ENCODE results near the gene HOXB3. TPM values are rescaled to one million over a fixed set of nuclear protein-coding genes. Genes with fewer than 3 reads are reported as not detected.
A peak's percentile ranks its signal among the peaks of the same experiment; 100 is the strongest.

Gene HOXB3
- polyA plus RNA-seq, 1 of the 3 experiments (the other 2 are of a cell fraction), result 0.46 TPM

DNA sequence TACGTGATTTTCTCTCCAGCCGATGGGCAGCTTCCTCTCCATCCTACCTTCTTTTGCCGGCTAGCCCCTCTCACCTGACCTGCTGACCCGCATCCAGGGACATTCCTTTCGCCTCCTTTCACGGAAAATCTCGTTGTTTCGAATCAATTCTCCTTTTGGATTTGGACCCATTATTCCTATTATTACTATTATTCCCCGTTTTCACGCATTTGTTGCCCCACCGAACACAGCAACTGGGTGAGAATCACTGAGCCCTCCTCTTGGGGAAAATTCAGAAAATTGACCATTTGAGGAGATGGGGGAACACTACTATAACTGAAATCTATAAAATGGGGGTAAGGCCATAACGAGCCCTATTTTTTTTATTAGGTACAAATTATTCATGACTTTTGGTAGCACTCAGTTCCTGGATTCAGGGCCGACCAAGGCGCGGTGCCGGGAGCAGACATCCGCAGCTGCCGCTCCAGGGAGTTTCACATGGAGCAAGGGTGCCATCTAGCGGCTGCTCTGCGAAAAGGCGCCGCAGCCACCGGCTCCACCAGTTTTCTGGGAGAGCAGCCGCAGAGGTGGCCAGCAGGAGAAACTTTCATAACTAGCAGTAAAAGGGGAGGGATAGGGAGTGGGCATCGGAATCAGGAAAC, 28.3 kb upstream of the HOXB3 start:
- DNase-seq, result peak; percentile 98
- Histone ChIP-seq H4K20me1 (ENCODE audit: insufficient read depth) (peaks cover 25% of the 10 kb centered on the region), H3K9ac (no peak overlapping the region), H3K79me2 (ENCODE audit: insufficient read depth) (no peaks in the 10 kb centered on the region), H3K27me3 (ENCODE audit: insufficient read depth) (peaks cover 100% of the 10 kb centered on the region), H3K27ac (ENCODE audit: low read depth in 2 of 2, low read length in 1 of 2) (no peak overlapping the region), H3K4me3 (ENCODE audit: low read depth in 2 of 2, low read length in 1 of 2) (no peak overlapping the region), H3K36me3 (replicated peaks in 1 of 2; ENCODE audit: control insufficient read depth in 1 of 2, insufficient read depth in 2 of 2, low read length in 1 of 2) (no peaks in the 10 kb centered on the region), H3F3A (replicated peaks; ENCODE audit: insufficient read depth) (no peaks in the 10 kb centered on the region), H3K4me2 (no peak overlapping the region), H3K9me2 (no peaks in the 10 kb centered on the region), H3K4me1 (ENCODE audit: control insufficient read depth in 1 of 2, insufficient read depth in 2 of 2, low read depth in 1 of 2, low read length in 1 of 2) (no peaks in the 10 kb centered on the region), H3K9me3 (no peaks in the 10 kb centered on the region), H2AFZ (ENCODE audit: low read depth) (no peak overlapping the region)
- WGBS (ENCODE audit: low lambda C conversion rate), result 5% methylated on average over 25 of the region's 25 CpGs
- ChIA-PET POLR2A (no interaction called here), CTCF (interaction anchor here (0.6 to 5.9 kb wide), 109 partner anchors 9 to 726 kb away, joined by 3 to 59 read pairs (median 4); partner anchors contain the start of genes HOXB5, HOXB9 and PRAC2)
- no peak for TF ChIP-seq ZBTB33 (IDR thresholded peaks at IDR 0.05; ENCODE audit: borderline replicate concordance, low read depth)
- TF ChIP-seq, protein P1, sequence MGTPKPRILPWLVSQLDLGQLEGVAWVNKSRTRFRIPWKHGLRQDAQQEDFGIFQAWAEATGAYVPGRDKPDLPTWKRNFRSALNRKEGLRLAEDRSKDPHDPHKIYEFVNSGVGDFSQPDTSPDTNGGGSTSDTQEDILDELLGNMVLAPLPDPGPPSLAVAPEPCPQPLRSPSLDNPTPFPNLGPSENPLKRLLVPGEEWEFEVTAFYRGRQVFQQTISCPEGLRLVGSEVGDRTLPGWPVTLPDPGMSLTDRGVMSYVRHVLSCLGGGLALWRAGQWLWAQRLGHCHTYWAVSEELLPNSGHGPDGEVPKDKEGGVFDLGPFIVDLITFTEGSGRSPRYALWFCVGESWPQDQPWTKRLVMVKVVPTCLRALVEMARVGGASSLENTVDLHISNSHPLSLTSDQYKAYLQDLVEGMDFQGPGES (IDR thresholded peaks at IDR 0.05; ENCODE audit: low read depth, low read length), result no peak
- TF ChIP-seq, protein P2, sequence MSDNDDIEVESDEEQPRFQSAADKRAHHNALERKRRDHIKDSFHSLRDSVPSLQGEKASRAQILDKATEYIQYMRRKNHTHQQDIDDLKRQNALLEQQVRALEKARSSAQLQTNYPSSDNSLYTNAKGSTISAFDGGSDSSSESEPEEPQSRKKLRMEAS (IDR thresholded peaks at IDR 0.05; ENCODE audit: low read depth), result no peak
- TF ChIP-seq NFIC (IDR thresholded peaks at IDR 0.05; ENCODE audit: borderline replicate concordance), result no peak
- no peak for TF ChIP-seq POLR2AphosphoS5 (IDR thresholded peaks at IDR 0.05; ENCODE audit: low read depth, low read length)
- TF ChIP-seq FOXJ3 (CRISPR knock-in tag; IDR thresholded peaks at IDR 0.05), result no peak
- no peak for TF ChIP-seq RFX5 (IDR thresholded peaks at IDR 0.05; ENCODE audit: low read length)
- TF ChIP-seq, protein P3, sequence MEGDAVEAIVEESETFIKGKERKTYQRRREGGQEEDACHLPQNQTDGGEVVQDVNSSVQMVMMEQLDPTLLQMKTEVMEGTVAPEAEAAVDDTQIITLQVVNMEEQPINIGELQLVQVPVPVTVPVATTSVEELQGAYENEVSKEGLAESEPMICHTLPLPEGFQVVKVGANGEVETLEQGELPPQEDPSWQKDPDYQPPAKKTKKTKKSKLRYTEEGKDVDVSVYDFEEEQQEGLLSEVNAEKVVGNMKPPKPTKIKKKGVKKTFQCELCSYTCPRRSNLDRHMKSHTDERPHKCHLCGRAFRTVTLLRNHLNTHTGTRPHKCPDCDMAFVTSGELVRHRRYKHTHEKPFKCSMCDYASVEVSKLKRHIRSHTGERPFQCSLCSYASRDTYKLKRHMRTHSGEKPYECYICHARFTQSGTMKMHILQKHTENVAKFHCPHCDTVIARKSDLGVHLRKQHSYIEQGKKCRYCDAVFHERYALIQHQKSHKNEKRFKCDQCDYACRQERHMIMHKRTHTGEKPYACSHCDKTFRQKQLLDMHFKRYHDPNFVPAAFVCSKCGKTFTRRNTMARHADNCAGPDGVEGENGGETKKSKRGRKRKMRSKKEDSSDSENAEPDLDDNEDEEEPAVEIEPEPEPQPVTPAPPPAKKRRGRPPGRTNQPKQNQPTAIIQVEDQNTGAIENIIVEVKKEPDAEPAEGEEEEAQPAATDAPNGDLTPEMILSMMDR (IDR thresholded peaks at IDR 0.05), result peak; percentile 100
- no peak for TF ChIP-seq RXRA (IDR thresholded peaks at IDR 0.05; ENCODE audit: borderline replicate concordance, low read depth)
- no peak for TF ChIP-seq GATA2 (CRISPR knock-in tag; IDR thresholded peaks at IDR 0.05)
- no peak for TF ChIP-seq EP300 (IDR thresholded peaks at IDR 0.05; ENCODE audit: borderline replicate concordance in 1 of 2, low read depth in 1 of 2, low read length in 1 of 2)
- no peak for TF ChIP-seq TCF12 (IDR thresholded peaks at IDR 0.05)
- TF ChIP-seq YY1 (IDR thresholded peaks at IDR 0.05; ENCODE audit: low read depth), result no peak
- TF ChIP-seq ELF1 (IDR thresholded peaks at IDR 0.05), result no peak
- TF ChIP-seq NRF1 (IDR thresholded peaks at IDR 0.05; ENCODE audit: low read depth, low read length), result no peak
- no peak for TF ChIP-seq REST (IDR thresholded peaks at IDR 0.05; ENCODE audit: low read depth, low read length)
- TF ChIP-seq SIN3A (IDR thresholded peaks at IDR 0.05; ENCODE audit: borderline replicate concordance, low read depth, low read length), result no peak
- TF ChIP-seq JUND (IDR thresholded peaks at IDR 0.05), result no peak
- no peak for TF ChIP-seq CHD2 (IDR thresholded peaks at IDR 0.05; ENCODE audit: low read length, partially characterized antibody)
- peak; percentile 92 for TF ChIP-seq SMC3 (IDR thresholded peaks at IDR 0.05; ENCODE audit: low read depth, low read length)
- peak; percentile 58; the same call in 1 of the 2 replicates for TF ChIP-seq EZH2phosphoT487 (IDR thresholded peaks at IDR 0.05; ENCODE audit: borderline replicate concordance, low read depth)
- no peak for TF ChIP-seq TAF1 (IDR thresholded peaks at IDR 0.05; ENCODE audit: borderline replicate concordance, low read depth, low read length)
- no peak for TF ChIP-seq PBX3 (IDR thresholded peaks at IDR 0.05)
- TF ChIP-seq MXI1 (IDR thresholded peaks at IDR 0.05; ENCODE audit: low read depth, low read length), result no peak
